Ascending aorta (tissue), 2 donors: ENCODE measurements around the gene ARHGAP42. TPM values are rescaled to one million over a fixed set of nuclear protein-coding genes. Genes with fewer than 3 reads are reported as not detected.

Experiments
- DNase-seq, 2 donors: peaks; one replicate each; pipeline ENCODE4 v3.0.0-alpha.2; 2019; ENCODE audit warnings: low spot score in 2 of 2
- H3K27ac ChIP-seq, 2 donors: fragments of 200-600 bp; sonication (generic); one replicate each; pipeline ENCODE4 v1.5.1; 2016 to 2017; ENCODE audit warnings: mild to moderate bottlenecking in 1 of 2
- H3K27me3 ChIP-seq: fragments of 200-600 bp; sonication (generic); one replicate; pipeline ENCODE4 v1.5.1; 2017
- H3K36me3 ChIP-seq, 2 donors: fragments of 200-600 bp; sonication (generic); one replicate each; pipeline ENCODE4 v1.5.1; 2016
- H3K4me1 ChIP-seq, 2 donors: fragments of 200-600 bp; sonication (generic); one replicate each; pipeline ENCODE4 v1.5.1; 2016 to 2017; ENCODE audit warnings: mild to moderate bottlenecking in 1 of 2
- H3K4me3 ChIP-seq, 2 donors: fragments of 200-600 bp; sonication (generic); one replicate each; pipeline ENCODE4 v1.5.1; 2016 to 2017; ENCODE audit warnings: mild to moderate bottlenecking in 1 of 2
- H3K9me3 ChIP-seq, 2 donors: fragments of 200-600 bp; sonication (generic); one replicate each; pipeline ENCODE4 v1.5.1; 2016
- intact Hi-C: fragments of 100-400 bp; cut with DNase I; formaldehyde crosslinking; loops from one replicate; pipeline ENCODE4 v1.15.1; 2023
- total RNA-seq: library from RNA; depleted of rRNA; stranded (reverse); fragments of >200 nt; gene quantifications from one replicate; pipeline ENCODE4 v1.1.0, GENCODE V29; 2016
- TF ChIP-seq, protein P1 (sequence below), 3 experiments: fragments of 200-600 bp in 2 of 3; fragments of 450-650 bp in 1 of 3; sonication (generic) in 2 of 3; IDR thresholded peaks; one replicate each; pipeline ENCODE4 v1.5.1; 2016 to 2019; ENCODE audit warnings: antibody characterized with exemption in 3 of 3, mild to moderate bottlenecking in 1 of 3, moderate library complexity in 1 of 3

ARHGAP42 gene
- total RNA-seq, 1 donor from 2014 or later = 4.7 TPM

- no peak for DNase-seq
- intact Hi-C loops = no loop called here
- Histone ChIP-seq H3K4me1 (no peaks in the 10 kb centered on the region), H3K36me3 (no peaks in the 10 kb centered on the region), H3K27ac (no peak overlapping the region), H3K27me3 (no peaks in the 10 kb centered on the region), H3K4me3 (no peak overlapping the region), H3K9me3 (no peaks in the 10 kb centered on the region)
- TF ChIP-seq, protein P1, sequence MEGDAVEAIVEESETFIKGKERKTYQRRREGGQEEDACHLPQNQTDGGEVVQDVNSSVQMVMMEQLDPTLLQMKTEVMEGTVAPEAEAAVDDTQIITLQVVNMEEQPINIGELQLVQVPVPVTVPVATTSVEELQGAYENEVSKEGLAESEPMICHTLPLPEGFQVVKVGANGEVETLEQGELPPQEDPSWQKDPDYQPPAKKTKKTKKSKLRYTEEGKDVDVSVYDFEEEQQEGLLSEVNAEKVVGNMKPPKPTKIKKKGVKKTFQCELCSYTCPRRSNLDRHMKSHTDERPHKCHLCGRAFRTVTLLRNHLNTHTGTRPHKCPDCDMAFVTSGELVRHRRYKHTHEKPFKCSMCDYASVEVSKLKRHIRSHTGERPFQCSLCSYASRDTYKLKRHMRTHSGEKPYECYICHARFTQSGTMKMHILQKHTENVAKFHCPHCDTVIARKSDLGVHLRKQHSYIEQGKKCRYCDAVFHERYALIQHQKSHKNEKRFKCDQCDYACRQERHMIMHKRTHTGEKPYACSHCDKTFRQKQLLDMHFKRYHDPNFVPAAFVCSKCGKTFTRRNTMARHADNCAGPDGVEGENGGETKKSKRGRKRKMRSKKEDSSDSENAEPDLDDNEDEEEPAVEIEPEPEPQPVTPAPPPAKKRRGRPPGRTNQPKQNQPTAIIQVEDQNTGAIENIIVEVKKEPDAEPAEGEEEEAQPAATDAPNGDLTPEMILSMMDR (IDR thresholded peaks at IDR 0.05) = no peak
Observed at GRCh38 chr11:100785148-100785983, 98.3 kb downstream of the ARHGAP42 start.

- no peak overlapping the region for H3K27ac ChIP-seq
- no peaks in the 10 kb centered on the region for H3K27me3 ChIP-seq
- TF ChIP-seq, protein P1 (IDR thresholded peaks at IDR 0.05) = no peak
- intact Hi-C loops = no loop called here
- H3K4me3 ChIP-seq = no peak overlapping the region
- no peaks in the 10 kb centered on the region for H3K4me1 ChIP-seq
- no peaks in the 10 kb centered on the region for H3K36me3 ChIP-seq
- no peaks in the 10 kb centered on the region for H3K9me3 ChIP-seq
- no peak for DNase-seq
Observed at GRCh38 chr11:100788561-100789295, 101.6 kb downstream of the ARHGAP42 start.

GRCh38 chr11:100789500-100789899 lies 102.4 kb downstream of the ARHGAP42 start:
- Histone ChIP-seq H3K4me3 (no peak overlapping the region), H3K27me3 (no peaks in the 10 kb centered on the region), H3K9me3 (no peaks in the 10 kb centered on the region), H3K27ac (no peak overlapping the region), H3K36me3 (no peaks in the 10 kb centered on the region), H3K4me1 (no peaks in the 10 kb centered on the region)
- DNase-seq = no peak
- intact Hi-C loops = no loop called here
- TF ChIP-seq, protein P1 (IDR thresholded peaks at IDR 0.05) = no peak

DNA sequence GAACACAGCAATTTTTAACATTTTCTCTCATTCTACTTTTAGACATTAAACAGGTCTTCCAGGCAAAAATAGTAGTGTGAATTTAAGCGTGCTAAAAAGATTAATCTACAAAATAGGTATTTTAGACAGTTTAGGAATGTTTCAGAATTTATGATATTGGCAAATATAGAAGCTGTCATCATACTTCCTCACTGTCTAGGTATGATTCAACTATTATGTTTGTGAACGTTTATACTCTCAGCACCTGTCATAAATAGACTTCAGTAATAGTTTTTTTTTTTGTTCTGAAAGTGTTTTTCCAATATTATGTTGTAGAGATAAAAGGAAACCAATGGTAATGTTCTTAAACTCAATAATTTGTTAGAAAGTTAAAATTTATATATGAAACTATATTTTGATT lies 103.0 kb downstream of the ARHGAP42 start:
- DNase-seq = no peak
- intact Hi-C loops = no loop called here
- Histone ChIP-seq H3K4me3 (no peak overlapping the region), H3K9me3 (no peaks in the 10 kb centered on the region), H3K27me3 (no peaks in the 10 kb centered on the region), H3K36me3 (no peaks in the 10 kb centered on the region), H3K27ac (no peak overlapping the region), H3K4me1 (no peaks in the 10 kb centered on the region)
- TF ChIP-seq, protein P1 (IDR thresholded peaks at IDR 0.05) = no peak

- no peak overlapping the region for H3K27ac ChIP-seq
- intact Hi-C loops = no loop called here
Observed at GRCh38 chr11:100791103-100791502, 104.0 kb downstream of the ARHGAP42 start.

More at GRCh38 chr11:100791103-100791502, 104.0 kb downstream of the ARHGAP42 start:
- Histone ChIP-seq H3K27me3 (no peaks in the 10 kb centered on the region), H3K4me3 (no peak overlapping the region), H3K4me1 (no peaks in the 10 kb centered on the region), H3K9me3 (no peaks in the 10 kb centered on the region), H3K36me3 (no peaks in the 10 kb centered on the region)
- TF ChIP-seq, protein P1 (IDR thresholded peaks at IDR 0.05) = no peak
- no peak for DNase-seq
